Endodermal cell (in vitro differentiated cells): ENCODE data around the gene TEKT3. TPM values are rescaled to one million over a fixed set of nuclear protein-coding genes. Genes with fewer than 3 reads are reported as not detected.

Source experiments
- DNase-seq: peaks from one replicate; pipeline ENCODE4 v3.0.0-alpha.2; 2017
- H3K27ac ChIP-seq: 2 replicates; pipeline ENCODE4 v1.5.1; 2013; ENCODE audit warnings: mild to moderate bottlenecking, low read depth, low read length, moderate library complexity
- H3K27me3 ChIP-seq: 2 replicates; pipeline ENCODE4 v1.6.1; 2013; ENCODE audit warnings: mild to moderate bottlenecking, low read length, moderate library complexity; ENCODE audit not compliant: insufficient read depth, control insufficient read depth, poor library complexity, severe bottlenecking
- H3K36me3 ChIP-seq: 2 replicates; pipeline ENCODE4 v1.7.0; 2013; ENCODE audit warnings: mild to moderate bottlenecking, low read length, moderate library complexity; ENCODE audit not compliant: control insufficient read depth, insufficient read depth
- H3K4me1 ChIP-seq: one replicate; pipeline ENCODE4 v1.7.0; 2013; ENCODE audit warnings: low read length; ENCODE audit not compliant: control insufficient read depth, insufficient read depth
- H3K4me3 ChIP-seq: 2 replicates; pipeline ENCODE4 v1.5.1; 2013; ENCODE audit warnings: mild to moderate bottlenecking, low read length, moderate library complexity
- H3K9ac ChIP-seq: 2 replicates; pipeline ENCODE4 v1.6.1; 2013; ENCODE audit warnings: mild to moderate bottlenecking, low read length, moderate library complexity; ENCODE audit not compliant: poor library complexity, severe bottlenecking; ENCODE audit errors: extremely low read depth
- H3K9me3 ChIP-seq: 2 replicates; pipeline ENCODE4 v1.6.1; 2013; ENCODE audit warnings: mild to moderate bottlenecking, low read length, moderate library complexity; ENCODE audit not compliant: control insufficient read depth
- H3K27ac Mint-ChIP-seq: 2 replicates; pipeline ENCODE4 v1.8.0; 2020; ENCODE audit warnings: mixed read lengths
- H3K27me3 Mint-ChIP-seq: 2 replicates; pipeline ENCODE4 v1.8.0; 2021; ENCODE audit warnings: mild to moderate bottlenecking, mixed read lengths; ENCODE audit not compliant: insufficient read depth
- H3K36me3 Mint-ChIP-seq: 2 replicates; pipeline ENCODE4 v1.8.0; 2020; ENCODE audit warnings: low read depth, mixed read lengths
- H3K4me1 Mint-ChIP-seq: 2 replicates; pipeline ENCODE4 v1.8.0; 2020; ENCODE audit warnings: mixed read lengths
- H3K4me3 Mint-ChIP-seq: 2 replicates; pipeline ENCODE4 v1.8.0; 2020; ENCODE audit warnings: mild to moderate bottlenecking, moderate library complexity, mixed read lengths
- H3K9me3 Mint-ChIP-seq: 2 replicates; pipeline ENCODE4 v1.8.0; 2020; ENCODE audit warnings: mild to moderate bottlenecking, mixed read lengths
- CTCF ChIP-seq: fragments of 200-600 bp; sonication (generic); conservative IDR thresholded peaks from 2 replicates; pipeline ENCODE4 v1.5.0; 2021; ENCODE audit warnings: antibody characterized with exemption, mild to moderate bottlenecking
- WGBS, 2 experiments: methylation state at CpG; one replicate each; pipeline versions ENCODE4 v1.1.5 to v1.1.7; 2013; ENCODE audit warnings: missing lambda C conversion rate in 2 of 2, mixed read lengths in 1 of 2; ENCODE audit not compliant: insufficient coverage in 1 of 2, insufficient read length in 1 of 2; 5-methylcytosine and 5-hydroxymethylcytosine counted together
- total RNA-seq, 2 donors: library from RNA; stranded (reverse); fragmentation: NEBNext Ultra II Directional in 1 of 2; extraction: Animal tissue kit (Norgen Biotek cat#: 25700) in 1 of 2; gene quantifications; 2 replicates in 1 of 2; 3 replicates in 1 of 2; pipeline ENCODE4 v1.2.1, GENCODE V29; 2021

Gene TEKT3
- total RNA-seq, 2 donors from 2014 or later = 1.1 to 1.6 TPM

GRCh38 chr17:15308758-15309157, 32.6 kb downstream of the TEKT3 start:
- no peaks in the 10 kb centered on the region for H3K27me3 ChIP-seq
- no peak overlapping the region for H3K9ac ChIP-seq
- H3K9me3 ChIP-seq = no peaks in the 10 kb centered on the region
- WGBS, 2 experiments = 90 to 92% methylated on average over 2 to 7 of the region's 7 CpGs
- H3K4me3 ChIP-seq = no peak overlapping the region
- no peak for DNase-seq
- no peaks in the 10 kb centered on the region for H3K27me3 Mint-ChIP-seq
- no peaks in the 10 kb centered on the region for H3K9me3 Mint-ChIP-seq
- no peak overlapping the region for H3K4me3 Mint-ChIP-seq
- H3K4me1 Mint-ChIP-seq = no peaks in the 10 kb centered on the region
- no peak overlapping the region for H3K27ac ChIP-seq
- no peaks in the 10 kb centered on the region for H3K36me3 ChIP-seq
- TF ChIP-seq CTCF = no peak
- H3K36me3 Mint-ChIP-seq = no peaks in the 10 kb centered on the region
- no peaks in the 10 kb centered on the region for H3K4me1 ChIP-seq
- H3K27ac Mint-ChIP-seq = no peak overlapping the region

- no peak overlapping the region for H3K4me3 Mint-ChIP-seq
- Histone ChIP-seq H3K9me3 (no peaks in the 10 kb centered on the region), H3K9ac (no peak overlapping the region), H3K27me3 (no peaks in the 10 kb centered on the region), H3K36me3 (no peaks in the 10 kb centered on the region), H3K4me1 (no peaks in the 10 kb centered on the region), H3K4me3 (no peak overlapping the region), H3K27ac (no peak overlapping the region)
- H3K27me3 Mint-ChIP-seq = no peaks in the 10 kb centered on the region
- H3K27ac Mint-ChIP-seq = no peak overlapping the region
- H3K9me3 Mint-ChIP-seq = no peaks in the 10 kb centered on the region
- no peak for TF ChIP-seq CTCF
- no peaks in the 10 kb centered on the region for H3K4me1 Mint-ChIP-seq
- 80 to 100% methylated on average over 2 to 4 of the region's 4 CpGs for WGBS, 2 experiments
- H3K36me3 Mint-ChIP-seq = no peaks in the 10 kb centered on the region
- no peak for DNase-seq
Observed at GRCh38 chr17:15307710-15308111, 33.7 kb downstream of the TEKT3 start.

- Mint-ChIP-seq H3K4me3 (no peak overlapping the region), H3K27ac (no peak overlapping the region), H3K27me3 (no peaks in the 10 kb centered on the region), H3K9me3 (no peaks in the 10 kb centered on the region), H3K36me3 (no peaks in the 10 kb centered on the region), H3K4me1 (no peaks in the 10 kb centered on the region)
- WGBS, 2 experiments = 88 to 89% methylated on average over 12 to 14 of the region's 14 CpGs
- DNase-seq = no peak
- TF ChIP-seq CTCF = no peak
- Histone ChIP-seq H3K27me3 (no peaks in the 10 kb centered on the region), H3K9ac (no peak overlapping the region), H3K4me3 (no peak overlapping the region), H3K36me3 (no peaks in the 10 kb centered on the region), H3K27ac (no peak overlapping the region), H3K4me1 (no peaks in the 10 kb centered on the region), H3K9me3 (no peaks in the 10 kb centered on the region)
Observed at GRCh38 chr17:15303851-15304250, 37.5 kb downstream of the TEKT3 start.
